ENCODE results near the gene PTBP3. TPM values are rescaled to one million over a fixed set of nuclear protein-coding genes. Genes with fewer than 3 reads are reported as not detected.

The PTBP3 gene
- polyA plus RNA-seq, 2 of the 4 experiments (the other 2 are of a cell fraction), result 55.7 to 105 TPM

GRCh38 chr9:112179816-112180215 lies 153.6 kb downstream of the PTBP3 start:
- TF ChIP-seq ESRRA (IDR thresholded peaks at IDR 0.05; ENCODE audit: borderline replicate concordance, low read length), result no peak
- TF ChIP-seq CEBPB (IDR thresholded peaks at IDR 0.05), result no peak
- no peak for TF ChIP-seq EHF (CRISPR knock-in tag; IDR thresholded peaks at IDR 0.05)
- no peak for TF ChIP-seq HOXB5 (CRISPR knock-in tag; IDR thresholded peaks at IDR 0.05)
- TF ChIP-seq CBX2 (IDR thresholded peaks at IDR 0.05; ENCODE audit: borderline replicate concordance, low read depth), result no peak
- no peak for TF ChIP-seq NFE2L2 (conservative IDR thresholded peaks at IDR 0.05; ENCODE audit: low read length)
- no peak for TF ChIP-seq RNF2 (IDR thresholded peaks at IDR 0.05; ENCODE audit: borderline replicate concordance, low read depth)
- no peak for TF ChIP-seq CHD2 (IDR thresholded peaks at IDR 0.05; ENCODE audit: low read length, partially characterized antibody)
- TF ChIP-seq BHLHE40 (IDR thresholded peaks at IDR 0.05; ENCODE audit: low read depth, low read length), result no peak
- TF ChIP-seq CBX8 (IDR thresholded peaks at IDR 0.05), result no peak
- ATAC-seq (no peak), FAIRE-seq (no peak), DNase-seq (ENCODE audit: low read depth in 1 of 2, low spot score in 1 of 2) (no peak)
- peaks cover 39% of the 10 kb centered on the region for H3K4me1 ChIP-seq
- CTCF ChIA-PET, result interaction anchor here (0.5 to 1.4 kb wide), 5 partner anchors 15 to 112 kb away, joined by 3 to 5 read pairs (median 3); no protein-coding TSS in a partner anchor
- H3K4me3 ChIP-seq, result no peak overlapping the region
- peak overlapping the region; percentile 51 for H3K4me2 ChIP-seq
- POLR2A ChIA-PET, result interaction anchor here (0.8 kb wide), 1 partner anchor 67 kb away, joined by 3 read pairs; no protein-coding TSS in a partner anchor
- WGBS (ENCODE audit: missing lambda C conversion rate), result 80% methylated on average over 4 of the region's 4 CpGs
- no peaks in the 10 kb centered on the region for H3K9me3 ChIP-seq
- H3K27ac ChIP-seq, result peak overlapping the region; percentile 61 to 83; a peak in 5 of 6 replicates

DNA sequence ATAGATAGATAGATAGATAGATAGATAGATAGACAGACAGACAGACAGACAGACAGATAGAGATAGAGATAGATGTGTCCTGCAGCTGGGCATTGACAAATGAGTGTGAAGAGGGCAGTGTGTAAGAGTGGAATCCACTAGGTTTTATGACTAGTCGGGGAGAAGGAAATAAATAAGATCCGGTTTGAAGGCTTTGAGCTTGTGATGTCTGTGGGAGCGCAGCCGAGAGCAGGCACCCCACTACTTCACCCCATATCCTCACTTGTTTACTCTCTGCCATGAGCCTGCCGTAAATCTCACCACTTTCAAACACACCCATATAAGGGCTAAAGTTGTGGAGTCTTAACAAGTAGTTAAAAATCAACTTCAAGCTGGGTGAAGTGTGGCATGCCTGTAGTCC lies 156.9 kb downstream of the PTBP3 start:
- H3K4me2 ChIP-seq, result peak overlapping the region; percentile 69
- 49% methylated on average over 5 of the region's 5 CpGs for WGBS (ENCODE audit: missing lambda C conversion rate)
- ATAC-seq (peak in 1 of 2 experiments; percentile 12; a peak in 3 of 6 replicates), DNase-seq (ENCODE audit: low read depth in 1 of 2, low spot score in 1 of 2) (peak in 1 of 2 experiments; percentile 43), FAIRE-seq (no peak)
- ChIA-PET POLR2A (interaction anchor here (0.8 to 2.8 kb wide), 3 partner anchors 57 to 157 kb away, joined by 3 to 10 read pairs (median 3); partner anchors contain the start of gene PTBP3), CTCF (interaction anchor here (1.0 to 3.1 kb wide), 8 partner anchors 8 to 157 kb away, joined by 3 to 12 read pairs (median 6); partner anchors contain the start of gene PTBP3)
- no peak overlapping the region for H3K4me3 ChIP-seq
- peaks cover 44% of the 10 kb centered on the region for H3K4me1 ChIP-seq
- peak overlapping the region; percentile 32 to 99; a peak in 5 of 6 replicates for H3K27ac ChIP-seq
- H3K9me3 ChIP-seq, result no peaks in the 10 kb centered on the region
- TF ChIP-seq JUN (IDR thresholded peaks at IDR 0.05) (0 out of 5 replicates have a peak, but pooled peaks of 1 of the 2 experiments have one; percentile 10), FOXS1 (CRISPR knock-in tag; IDR thresholded peaks at IDR 0.05) (no peak), HOXB13 (CRISPR knock-in tag; IDR thresholded peaks at IDR 0.05; ENCODE audit: low read depth) (no peak)

GRCh38 chr9:112175796-112176315 lies 157.6 kb downstream of the PTBP3 start:
- Histone ChIP-seq H3K4me3 (peak overlapping the region; percentile 87), H3K27ac (peak overlapping the region; percentile 99), H3K4me2 (peak overlapping the region; percentile 69), H3K9me3 (no peaks in the 10 kb centered on the region), H3K4me1 (peaks cover 40% of the 10 kb centered on the region)
- TF ChIP-seq, protein P1, sequence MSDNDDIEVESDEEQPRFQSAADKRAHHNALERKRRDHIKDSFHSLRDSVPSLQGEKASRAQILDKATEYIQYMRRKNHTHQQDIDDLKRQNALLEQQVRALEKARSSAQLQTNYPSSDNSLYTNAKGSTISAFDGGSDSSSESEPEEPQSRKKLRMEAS (IDR thresholded peaks at IDR 0.05), result no peak
- TF ChIP-seq CEBPB (IDR thresholded peaks at IDR 0.05) (no peak), ELK1 (IDR thresholded peaks at IDR 0.05; ENCODE audit: low read depth, low read length) (no peak), NR3C1 (IDR thresholded peaks at IDR 0.05) (no peak), HEYL (CRISPR knock-in tag; IDR thresholded peaks at IDR 0.05) (no peak), EHF (CRISPR knock-in tag; IDR thresholded peaks at IDR 0.05) (no peak), CTCF (IDR thresholded peaks at IDR 0.05) (no peak), CHD4 (IDR thresholded peaks at IDR 0.05; ENCODE audit: borderline replicate concordance) (no peak), RCOR1 (IDR thresholded peaks at IDR 0.05; ENCODE audit: low read depth, low read length) (no peak), BHLHE40 (IDR thresholded peaks at IDR 0.05; ENCODE audit: low read depth, low read length) (no peak), FOSB (CRISPR knock-in tag; IDR thresholded peaks at IDR 0.05) (no peak), TP53 (CRISPR knock-in tag; IDR thresholded peaks at IDR 0.05) (no peak), POLR2AphosphoS2 (conservative IDR thresholded peaks at IDR 0.05; ENCODE audit: low read length) (no peak), POLR2A (IDR thresholded peaks at IDR 0.05; ENCODE audit: low read length) (no peak; the same call in 1 of the 2 replicates), FOSL2 (IDR thresholded peaks at IDR 0.05) (no peak), FOSL2 (CRISPR knock-in tag; IDR thresholded peaks at IDR 0.05) (no peak), CHD2 (IDR thresholded peaks at IDR 0.05; ENCODE audit: low read length, partially characterized antibody) (no peak)
- TF ChIP-seq, protein P2, sequence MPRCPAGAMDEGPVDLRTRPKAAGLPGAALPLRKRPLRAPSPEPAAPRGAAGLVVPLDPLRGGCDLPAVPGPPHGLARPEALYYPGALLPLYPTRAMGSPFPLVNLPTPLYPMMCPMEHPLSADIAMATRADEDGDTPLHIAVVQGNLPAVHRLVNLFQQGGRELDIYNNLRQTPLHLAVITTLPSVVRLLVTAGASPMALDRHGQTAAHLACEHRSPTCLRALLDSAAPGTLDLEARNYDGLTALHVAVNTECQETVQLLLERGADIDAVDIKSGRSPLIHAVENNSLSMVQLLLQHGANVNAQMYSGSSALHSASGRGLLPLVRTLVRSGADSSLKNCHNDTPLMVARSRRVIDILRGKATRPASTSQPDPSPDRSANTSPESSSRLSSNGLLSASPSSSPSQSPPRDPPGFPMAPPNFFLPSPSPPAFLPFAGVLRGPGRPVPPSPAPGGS (IDR thresholded peaks at IDR 0.05), result no peak
- 88% methylated on average over 17 of the region's 17 CpGs for WGBS (ENCODE audit: missing lambda C conversion rate)
- FAIRE-seq (no peak), ATAC-seq (peak in 1 of 2 experiments; percentile 29; a peak in 3 of 6 replicates), DNase-seq (ENCODE audit: low read depth in 1 of 2, low spot score in 1 of 2) (peak in 1 of 2 experiments; percentile 30)
- POLR2A ChIA-PET, result interaction anchor here (1.3 to 2.8 kb wide), 2 partner anchors 56 to 158 kb away, joined by 3 to 10 read pairs; partner anchors contain the start of gene PTBP3
- CTCF ChIA-PET, result interaction anchor here (0.8 to 3.1 kb wide), 6 partner anchors 9 to 186 kb away, joined by 3 to 12 read pairs (median 8); partner anchors contain the start of gene PTBP3

Data from A549 (cell line).